ENCODE measurements around the gene MMP17. TPM values are rescaled to one million over a fixed set of nuclear protein-coding genes. Genes with fewer than 3 reads are reported as not detected.

Gene MMP17
- 10 to 100 TPM in 3 of 6 donors, 1 to 10 TPM in 3; 6.4 to 42.8 (median 10.4) TPM for polyA plus RNA-seq (ENCODE audit: low read depth in 6 of 6)

GRCh38 chr12:131827961-131828534, at the start of gene MMP17:
Gene MMP17, plus strand, starts transcription at chr12:131828393. Its CDS starts 102 bp downstream, at chr12:131828495.
- ATAC-seq (ENCODE audit: low read depth in 2 of 2) (peak; percentile 78 to 79), DNase-seq (peak; percentile 74)
- Mint-ChIP-seq H3K9me3 (peaks cover 0 to 2% (median 0%) of the 10 kb centered on the region in 7 donors), H3K4me3 (peak within 1 kb of the TSS; percentile 85 to 96 (median 90)), H3K27ac (peak within 1 kb of the TSS in 5 of 6 donors; percentile 20 to 82 (median 37)), H3K4me1 (peaks cover 19 to 61% (median 42%) of the 10 kb centered on the region in 3 donors), H3K27me3 (no peaks in the 10 kb centered on the region), H3K36me3 (no peaks in the 10 kb centered on the region)

GRCh38 chr12:131779027-131779426, 49.2 kb upstream of the MMP17 start:
- no peak for DNase-seq
- H3K4me3 Mint-ChIP-seq = no peak overlapping the region
- no peaks in the 10 kb centered on the region for H3K9me3 Mint-ChIP-seq
- peaks cover 8 to 13% of the 10 kb centered on the region in 2 donors for H3K36me3 Mint-ChIP-seq
- H3K27me3 Mint-ChIP-seq = no peaks in the 10 kb centered on the region
- no peak for ATAC-seq (ENCODE audit: low read depth in 2 of 2)
- peaks cover 29 to 48% (median 33%) of the 10 kb centered on the region in 3 donors for H3K4me1 Mint-ChIP-seq
- H3K27ac Mint-ChIP-seq = peak overlapping the region; percentile 22 to 97 (median 52)

- peaks cover 13 to 24% of the 10 kb centered on the region in 2 donors for H3K36me3 Mint-ChIP-seq
- no peaks in the 10 kb centered on the region for H3K27me3 Mint-ChIP-seq
- DNase-seq (no peak), ATAC-seq (ENCODE audit: low read depth in 2 of 2) (no peak)
- H3K9me3 Mint-ChIP-seq = no peaks in the 10 kb centered on the region
- peaks cover 13 to 27% (median 16%) of the 10 kb centered on the region in 3 donors for H3K4me1 Mint-ChIP-seq
- H3K4me3 Mint-ChIP-seq = no peak overlapping the region
- H3K27ac Mint-ChIP-seq = peak overlapping the region in 2 of 6 donors; percentile 4 to 11
Observed at GRCh38 chr12:131782061-131782460, 46.1 kb upstream of the MMP17 start.

- ATAC-seq (ENCODE audit: low read depth in 2 of 2) = no peak
- H3K27me3 Mint-ChIP-seq = no peaks in the 10 kb centered on the region
- no peak for DNase-seq
- H3K4me3 Mint-ChIP-seq = peak overlapping the region in 3 of 8 donors; percentile 3 to 25 (median 20)
- H3K27ac Mint-ChIP-seq = peak overlapping the region in 2 of 6 donors; percentile 41 to 59
- H3K9me3 Mint-ChIP-seq = no peaks in the 10 kb centered on the region
- peaks cover 5 to 14% of the 10 kb centered on the region in 2 donors for H3K36me3 Mint-ChIP-seq
- peaks cover 10 to 18% (median 12%) of the 10 kb centered on the region in 3 donors for H3K4me1 Mint-ChIP-seq
Observed at GRCh38 chr12:131783915-131784541, 44.2 kb upstream of the MMP17 start.

- DNase-seq = no peak
- Mint-ChIP-seq H3K36me3 (peaks cover 5 to 16% of the 10 kb centered on the region in 2 donors), H3K4me3 (no peak overlapping the region), H3K4me1 (peaks cover 10 to 18% (median 14%) of the 10 kb centered on the region in 3 donors), H3K9me3 (no peaks in the 10 kb centered on the region), H3K27ac (peak overlapping the region in 4 of 6 donors; percentile 24 to 49 (median 44)), H3K27me3 (no peaks in the 10 kb centered on the region)
- no peak for ATAC-seq (ENCODE audit: low read depth in 2 of 2)
Observed at GRCh38 chr12:131784909-131785762, 43.1 kb upstream of the MMP17 start.

GRCh38 chr12:131785763-131786330, 42.3 kb upstream of the MMP17 start:
- Mint-ChIP-seq H3K27ac (peak overlapping the region in 2 of 6 donors; percentile 30 to 42), H3K36me3 (peaks cover 5 to 19% of the 10 kb centered on the region in 2 donors), H3K4me3 (no peak overlapping the region), H3K4me1 (peaks cover 10 to 18% (median 14%) of the 10 kb centered on the region in 3 donors), H3K27me3 (no peaks in the 10 kb centered on the region), H3K9me3 (no peaks in the 10 kb centered on the region)
- ATAC-seq (ENCODE audit: low read depth in 2 of 2) (no peak), DNase-seq (no peak)

- no peak overlapping the region for H3K4me3 Mint-ChIP-seq
- H3K9me3 Mint-ChIP-seq = no peaks in the 10 kb centered on the region
- peaks cover 10 to 18% (median 14%) of the 10 kb centered on the region in 3 donors for H3K4me1 Mint-ChIP-seq
- no peaks in the 10 kb centered on the region for H3K27me3 Mint-ChIP-seq
- ATAC-seq (ENCODE audit: low read depth in 2 of 2) (no peak), DNase-seq (no peak)
- H3K27ac Mint-ChIP-seq = peak overlapping the region in 1 of 6 donors; percentile 30
- peaks cover 5 to 19% of the 10 kb centered on the region in 2 donors for H3K36me3 Mint-ChIP-seq
Observed at GRCh38 chr12:131786331-131786730, 41.9 kb upstream of the MMP17 start.

GRCh38 chr12:131787143-131787660, 41.0 kb upstream of the MMP17 start:
- Mint-ChIP-seq H3K27ac (peak overlapping the region in 1 of 6 donors; percentile 36), H3K36me3 (peaks cover 5 to 19% of the 10 kb centered on the region in 2 donors), H3K9me3 (no peaks in the 10 kb centered on the region), H3K27me3 (no peaks in the 10 kb centered on the region), H3K4me3 (no peak overlapping the region), H3K4me1 (peaks cover 10 to 18% (median 14%) of the 10 kb centered on the region in 3 donors)
- no peak for ATAC-seq (ENCODE audit: low read depth in 2 of 2)
- no peak for DNase-seq

- Mint-ChIP-seq H3K4me1 (peaks cover 10 to 15% (median 14%) of the 10 kb centered on the region in 3 donors), H3K4me3 (no peak overlapping the region), H3K27me3 (no peaks in the 10 kb centered on the region), H3K27ac (no peak overlapping the region), H3K36me3 (peaks cover 5 to 19% of the 10 kb centered on the region in 2 donors), H3K9me3 (no peaks in the 10 kb centered on the region)
- no peak for DNase-seq
- no peak for ATAC-seq (ENCODE audit: low read depth in 2 of 2)
Observed at GRCh38 chr12:131788070-131788469, 40.1 kb upstream of the MMP17 start.

- H3K9me3 Mint-ChIP-seq = no peaks in the 10 kb centered on the region
- H3K27ac Mint-ChIP-seq = peak overlapping the region in 1 of 6 donors; percentile 18
- H3K36me3 Mint-ChIP-seq = peaks cover 5 to 19% of the 10 kb centered on the region in 2 donors
- peaks cover 6 to 9% (median 9%) of the 10 kb centered on the region in 3 donors for H3K4me1 Mint-ChIP-seq
- H3K4me3 Mint-ChIP-seq = no peak overlapping the region
- DNase-seq (no peak), ATAC-seq (ENCODE audit: low read depth in 2 of 2) (no peak)
- H3K27me3 Mint-ChIP-seq = no peaks in the 10 kb centered on the region
Observed at GRCh38 chr12:131789638-131790037, 38.6 kb upstream of the MMP17 start.

GRCh38 chr12:131793243-131794022, 34.8 kb upstream of the MMP17 start:
- DNase-seq (no peak), ATAC-seq (ENCODE audit: low read depth in 2 of 2) (no peak)
- H3K4me3 Mint-ChIP-seq = peak overlapping the region in 1 of 8 donors; percentile 15
- H3K36me3 Mint-ChIP-seq = peaks cover 6 to 8% of the 10 kb centered on the region in 2 donors
- H3K4me1 Mint-ChIP-seq = peaks cover 17 to 27% (median 18%) of the 10 kb centered on the region in 3 donors
- H3K27me3 Mint-ChIP-seq = no peaks in the 10 kb centered on the region
- H3K9me3 Mint-ChIP-seq = no peaks in the 10 kb centered on the region
- H3K27ac Mint-ChIP-seq = peak overlapping the region in 3 of 6 donors; percentile 12 to 36 (median 30)

GRCh38 chr12:131794061-131794460, 34.1 kb upstream of the MMP17 start:
- Mint-ChIP-seq H3K27me3 (no peaks in the 10 kb centered on the region), H3K4me3 (no peak overlapping the region), H3K4me1 (peaks cover 18 to 32% (median 20%) of the 10 kb centered on the region in 3 donors), H3K27ac (peak overlapping the region in 3 of 6 donors; percentile 30 to 88 (median 83)), H3K36me3 (peaks cover 6 to 8% of the 10 kb centered on the region in 2 donors), H3K9me3 (no peaks in the 10 kb centered on the region)
- DNase-seq = no peak
- no peak for ATAC-seq (ENCODE audit: low read depth in 2 of 2)

Data from naive B cell (primary cell).